HCEC 1CT (cell line): Measurements from ENCODE around the gene ONECUT3.
A peak's percentile ranks its signal among the peaks of the same experiment; 100 is the strongest.

Experiments used
- DNase-seq: peaks from one replicate; pipeline ENCODE4 v3.0.0-alpha.2; 2017

ONECUT3 gene

GRCh38 chr19:1799695-1800342 is 46.5 kb downstream of the ONECUT3 start:
- no peak for DNase-seq

GRCh38 chr19:1804858-1805257 is 51.6 kb downstream of the ONECUT3 start:
- DNase-seq: no peak

- DNase-seq: no peak
These were observed 52.3 kb downstream of the ONECUT3 start for GRCh38 chr19:1805401-1806183.

GRCh38 chr19:1806184-1807029 is 53.1 kb downstream of the ONECUT3 start:
- DNase-seq: no peak

- DNase-seq: no peak
These were observed 53.9 kb downstream of the ONECUT3 start for GRCh38 chr19:1807030-1807694.

GRCh38 chr19:1807695-1808394 is 54.5 kb downstream of the ONECUT3 start:
- DNase-seq: no peak

GRCh38 chr19:1808395-1808731 is 55.1 kb downstream of the ONECUT3 start:
- DNase-seq: no peak

- no peak for DNase-seq
These were observed 56.4 kb downstream of the ONECUT3 start for GRCh38 chr19:1809678-1810077.

- DNase-seq: no peak
These were observed 57.3 kb downstream of the ONECUT3 start for GRCh38 chr19:1810439-1811160.

GRCh38 chr19:1811472-1811894 is 58.2 kb downstream of the ONECUT3 start:
- peak; percentile 28 for DNase-seq

GRCh38 chr19:1811942-1812425 is 58.7 kb downstream of the ONECUT3 start, which contains the start of gene ATP8B3:
TSS of gene ATP8B3 (minus strand) at chr19:1812276. CDS start at chr19:1811736, 540 bp downstream.
- DNase-seq: no peak

- DNase-seq: peak; percentile 96
These were observed 59.3 kb downstream of the ONECUT3 start for GRCh38 chr19:1812426-1813191.

- DNase-seq: no peak
These were observed 60.2 kb downstream of the ONECUT3 start for GRCh38 chr19:1813192-1814182.

GRCh38 chr19:1814391-1814790 is 61.1 kb downstream of the ONECUT3 start:
- DNase-seq: no peak

GRCh38 chr19:1814833-1815604 is 61.7 kb downstream of the ONECUT3 start:
- no peak for DNase-seq

- DNase-seq: no peak
These were observed 62.6 kb downstream of the ONECUT3 start for GRCh38 chr19:1815605-1816529.
